ENCODE measurements around the gene MARCOL. TPM values are rescaled to one million over a fixed set of nuclear protein-coding genes. Genes with fewer than 3 reads are reported as not detected.

The MARCOL gene
- total and polyA plus RNA-seq, 10 of the 15 experiments (the other 5 are each of a cell fraction or from before 2014, with no cell fraction given), result 1.4 TPM; not detected in 9

DNA sequence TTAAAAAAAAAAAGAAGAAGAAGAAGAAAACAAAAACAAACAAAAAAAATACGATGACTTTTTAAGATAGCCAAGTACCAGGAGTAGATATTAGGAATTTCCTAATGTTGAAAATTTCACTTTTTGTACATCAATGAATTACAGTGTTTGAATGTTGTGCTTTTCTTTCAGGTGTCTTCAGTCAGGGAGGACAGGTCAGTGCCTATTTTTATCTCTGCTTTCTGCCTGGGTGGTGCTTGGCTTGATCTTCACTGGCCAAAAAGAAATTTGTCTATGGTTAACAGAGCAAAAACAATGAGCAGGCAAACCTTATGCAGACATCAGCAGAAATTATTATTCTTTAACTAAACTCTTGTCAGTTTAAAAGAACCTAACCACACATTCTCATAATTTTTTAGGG lies 32.5 kb upstream of the MARCOL start:
- Histone ChIP-seq H3K4me2 (ENCODE audit: control insufficient read depth, insufficient read depth) (no peak overlapping the region), H3K27me3 (replicated peaks in 1 of 2; ENCODE audit: control insufficient read depth in 2 of 2, insufficient read depth in 2 of 2, low read length in 1 of 2) (no peaks in the 10 kb centered on the region), H2AFZ (ENCODE audit: control insufficient read depth, low read depth, low read length) (no peak overlapping the region), H3K27ac (ENCODE audit: control insufficient read depth, insufficient read depth) (no peak overlapping the region), H3K79me2 (ENCODE audit: control insufficient read depth, insufficient read depth, low read length) (no peaks in the 10 kb centered on the region), H3K4me3 (no peak overlapping the region), H3K9me3 (replicated peaks; ENCODE audit: control insufficient read depth, insufficient read depth, low read length) (no peaks in the 10 kb centered on the region), H3K36me3 (ENCODE audit: control insufficient read depth in 2 of 2, insufficient read depth in 2 of 2, low read length in 1 of 2) (no peaks in the 10 kb centered on the region), H3K9ac (ENCODE audit: control insufficient read depth, insufficient read depth, low read length) (no peak overlapping the region), H3K4me1 (ENCODE audit: control insufficient read depth, insufficient read depth, low read length) (no peaks in the 10 kb centered on the region), H4K20me1 (ENCODE audit: control insufficient read depth, insufficient read depth) (no peaks in the 10 kb centered on the region)
- TF ChIP-seq, protein P1, sequence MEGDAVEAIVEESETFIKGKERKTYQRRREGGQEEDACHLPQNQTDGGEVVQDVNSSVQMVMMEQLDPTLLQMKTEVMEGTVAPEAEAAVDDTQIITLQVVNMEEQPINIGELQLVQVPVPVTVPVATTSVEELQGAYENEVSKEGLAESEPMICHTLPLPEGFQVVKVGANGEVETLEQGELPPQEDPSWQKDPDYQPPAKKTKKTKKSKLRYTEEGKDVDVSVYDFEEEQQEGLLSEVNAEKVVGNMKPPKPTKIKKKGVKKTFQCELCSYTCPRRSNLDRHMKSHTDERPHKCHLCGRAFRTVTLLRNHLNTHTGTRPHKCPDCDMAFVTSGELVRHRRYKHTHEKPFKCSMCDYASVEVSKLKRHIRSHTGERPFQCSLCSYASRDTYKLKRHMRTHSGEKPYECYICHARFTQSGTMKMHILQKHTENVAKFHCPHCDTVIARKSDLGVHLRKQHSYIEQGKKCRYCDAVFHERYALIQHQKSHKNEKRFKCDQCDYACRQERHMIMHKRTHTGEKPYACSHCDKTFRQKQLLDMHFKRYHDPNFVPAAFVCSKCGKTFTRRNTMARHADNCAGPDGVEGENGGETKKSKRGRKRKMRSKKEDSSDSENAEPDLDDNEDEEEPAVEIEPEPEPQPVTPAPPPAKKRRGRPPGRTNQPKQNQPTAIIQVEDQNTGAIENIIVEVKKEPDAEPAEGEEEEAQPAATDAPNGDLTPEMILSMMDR (IDR thresholded peaks at IDR 0.05 in 2 of 3, conservative IDR thresholded peaks at IDR 0.05 in 1 of 3; ENCODE audit: control insufficient read depth in 2 of 3, extremely low read depth in 1 of 3, insufficient read depth in 1 of 3, low read depth in 3 of 3, low read length in 3 of 3), result no peak
- TF ChIP-seq WRNIP1 (IDR thresholded peaks at IDR 0.05; ENCODE audit: borderline replicate concordance, low read depth, low read length), result no peak
- TF ChIP-seq MTA3 (IDR thresholded peaks at IDR 0.05; ENCODE audit: borderline replicate concordance, low read length), result no peak
- TF ChIP-seq, protein P2, sequence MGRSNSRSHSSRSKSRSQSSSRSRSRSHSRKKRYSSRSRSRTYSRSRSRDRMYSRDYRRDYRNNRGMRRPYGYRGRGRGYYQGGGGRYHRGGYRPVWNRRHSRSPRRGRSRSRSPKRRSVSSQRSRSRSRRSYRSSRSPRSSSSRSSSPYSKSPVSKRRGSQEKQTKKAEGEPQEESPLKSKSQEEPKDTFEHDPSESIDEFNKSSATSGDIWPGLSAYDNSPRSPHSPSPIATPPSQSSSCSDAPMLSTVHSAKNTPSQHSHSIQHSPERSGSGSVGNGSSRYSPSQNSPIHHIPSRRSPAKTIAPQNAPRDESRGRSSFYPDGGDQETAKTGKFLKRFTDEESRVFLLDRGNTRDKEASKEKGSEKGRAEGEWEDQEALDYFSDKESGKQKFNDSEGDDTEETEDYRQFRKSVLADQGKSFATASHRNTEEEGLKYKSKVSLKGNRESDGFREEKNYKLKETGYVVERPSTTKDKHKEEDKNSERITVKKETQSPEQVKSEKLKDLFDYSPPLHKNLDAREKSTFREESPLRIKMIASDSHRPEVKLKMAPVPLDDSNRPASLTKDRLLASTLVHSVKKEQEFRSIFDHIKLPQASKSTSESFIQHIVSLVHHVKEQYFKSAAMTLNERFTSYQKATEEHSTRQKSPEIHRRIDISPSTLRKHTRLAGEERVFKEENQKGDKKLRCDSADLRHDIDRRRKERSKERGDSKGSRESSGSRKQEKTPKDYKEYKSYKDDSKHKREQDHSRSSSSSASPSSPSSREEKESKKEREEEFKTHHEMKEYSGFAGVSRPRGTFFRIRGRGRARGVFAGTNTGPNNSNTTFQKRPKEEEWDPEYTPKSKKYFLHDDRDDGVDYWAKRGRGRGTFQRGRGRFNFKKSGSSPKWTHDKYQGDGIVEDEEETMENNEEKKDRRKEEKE (IDR thresholded peaks at IDR 0.05), result no peak
- no peak for TF ChIP-seq IKZF2 (IDR thresholded peaks at IDR 0.05)
- TF ChIP-seq ZNF384 (IDR thresholded peaks at IDR 0.05; ENCODE audit: borderline replicate concordance, low read depth, low read length), result no peak
- no peak for TF ChIP-seq BHLHE40 (IDR thresholded peaks at IDR 0.05; ENCODE audit: borderline replicate concordance in 1 of 2, low read depth in 2 of 2, low read length in 1 of 2)
- TF ChIP-seq STAT1 (conservative IDR thresholded peaks at IDR 0.05), result no peak
- no peak for TF ChIP-seq NFXL1 (IDR thresholded peaks at IDR 0.05; ENCODE audit: borderline replicate concordance)
- 0% methylated on average over 1 of the region's 1 CpG for WGBS (ENCODE audit: insufficient coverage, insufficient replicate concordance, low lambda C conversion rate, missing lambda C conversion rate)
- ChIA-PET SMC1A (ENCODE audit: uncharacterized antibody, unreplicated experiment) (no interaction called here), RAD21 (ENCODE audit: unreplicated experiment) (no interaction called here), POLR2A (no interaction called here), CTCF (no interaction called here)
- ATAC-seq, result no peak
- BruUV-seq (replicated peaks), result no TSS peak
- FAIRE-seq, result no peak
- DNase-seq (ENCODE audit: low read depth, low spot score), result no peak
- intact Hi-C loops (cut with micrococcal nuclease; ENCODE audit: unreplicated experiment), result no loop called here
- in situ Hi-C loops (cut with MboI), result no loop called here

Measured in GM12878 (cell line).